Measurements from ENCODE around the gene GLMN.
"Not testable (repeated sequence)": the region's sequence is repeated elsewhere in the genome, so short reads cannot be mapped to it uniquely, and the experiment has no call there.

GLMN gene

GRCh38 chr1:92299477-92300150 lies 827 bp upstream of the GLMN start:
- no peak for DNase-seq (ENCODE audit: low read depth in 1 of 2, low spot score in 1 of 2)

GRCh38 chr1:92298213-92298572 lies 594 bp downstream of the GLMN start:
- no peak for DNase-seq (ENCODE audit: low read depth in 1 of 2, low spot score in 1 of 2)

- DNase-seq (ENCODE audit: low read depth in 1 of 2, low spot score in 1 of 2), result no peak
Observed at GRCh38 chr1:92291372-92291999, 7.3 kb downstream of the GLMN start.

- not testable (repeated sequence) for DNase-seq (ENCODE audit: low read depth in 1 of 2, low spot score in 1 of 2)
Observed at GRCh38 chr1:92281411-92281810, 17.4 kb downstream of the GLMN start.

- not testable (repeated sequence) for DNase-seq (ENCODE audit: low read depth in 1 of 2, low spot score in 1 of 2)
Observed at GRCh38 chr1:92279781-92280180, 19.0 kb downstream of the GLMN start.

- DNase-seq (ENCODE audit: low read depth in 1 of 2, low spot score in 1 of 2), result no peak
Observed at GRCh38 chr1:92277105-92277723, 21.6 kb downstream of the GLMN start.

- no peak for DNase-seq (ENCODE audit: low read depth in 1 of 2, low spot score in 1 of 2)
Observed at GRCh38 chr1:92276082-92276481, 22.7 kb downstream of the GLMN start.

GRCh38 chr1:92274939-92275338 lies 23.8 kb downstream of the GLMN start:
- no peak for DNase-seq (ENCODE audit: low read depth in 1 of 2, low spot score in 1 of 2)

GRCh38 chr1:92273039-92273438 lies 25.7 kb downstream of the GLMN start:
- no peak for DNase-seq (ENCODE audit: low read depth in 1 of 2, low spot score in 1 of 2)

- no peak for DNase-seq (ENCODE audit: low read depth in 1 of 2, low spot score in 1 of 2)
Observed at GRCh38 chr1:92262516-92262915, 36.3 kb downstream of the GLMN start.

GRCh38 chr1:92259350-92259749 lies 39.4 kb downstream of the GLMN start:
- DNase-seq (ENCODE audit: low read depth in 1 of 2, low spot score in 1 of 2), result no peak

GRCh38 chr1:92254714-92255113 lies 44.1 kb downstream of the GLMN start:
- not testable (repeated sequence) for DNase-seq (ENCODE audit: low read depth in 1 of 2, low spot score in 1 of 2)

- DNase-seq (ENCODE audit: low read depth in 1 of 2, low spot score in 1 of 2), result no peak
Observed at GRCh38 chr1:92244376-92244775, 54.4 kb downstream of the GLMN start.

- no peak for DNase-seq (ENCODE audit: low read depth in 1 of 2, low spot score in 1 of 2)
Observed at GRCh38 chr1:92240034-92240433, 58.8 kb downstream of the GLMN start.

GRCh38 chr1:92230736-92231135 lies 68.1 kb downstream of the GLMN start:
- no peak for DNase-seq (ENCODE audit: low read depth in 1 of 2, low spot score in 1 of 2)

- DNase-seq (ENCODE audit: low read depth in 1 of 2, low spot score in 1 of 2), result no peak
Observed at GRCh38 chr1:92228401-92228800, 70.4 kb downstream of the GLMN start.

GRCh38 chr1:92219028-92219427 lies 79.8 kb downstream of the GLMN start:
- no peak for DNase-seq (ENCODE audit: low read depth in 1 of 2, low spot score in 1 of 2)

GRCh38 chr1:92218559-92218958 lies 80.2 kb downstream of the GLMN start:
- no peak for DNase-seq (ENCODE audit: low read depth in 1 of 2, low spot score in 1 of 2)

- DNase-seq (ENCODE audit: low read depth in 1 of 2, low spot score in 1 of 2), result no peak
Observed at GRCh38 chr1:92217721-92218120, 81.1 kb downstream of the GLMN start, which contains the start of gene C1orf146. Gene C1orf146 (plus strand): TSS chr1:92217915. CDS start chr1:92231421, 13,506 bp downstream.

GRCh38 chr1:92211166-92211565 lies 87.6 kb downstream of the GLMN start:
- no peak for DNase-seq (ENCODE audit: low read depth in 1 of 2, low spot score in 1 of 2)

- no peak for DNase-seq (ENCODE audit: low read depth in 1 of 2, low spot score in 1 of 2)
Observed at GRCh38 chr1:92210701-92211100, 88.1 kb downstream of the GLMN start.

- no peak for DNase-seq (ENCODE audit: low read depth in 1 of 2, low spot score in 1 of 2)
Observed at GRCh38 chr1:92203105-92203504, 95.7 kb downstream of the GLMN start.

Data from activated CD4-positive, alpha-beta T cell treated with anti-CD3 and anti-CD28 coated beads, Interleukin-2, amount 50 U/mL, for 24 hours (primary cell).